Liver (tissue), 9 donors: ENCODE measurements around the gene HRH3. TPM values are rescaled to one million over a fixed set of nuclear protein-coding genes. Genes with fewer than 3 reads are reported as not detected.

ENCODE experiments used
- DNase-seq: peaks from one replicate; pipeline ENCODE4 v3.0.0-alpha.2; 2017; ENCODE audit warnings: low spot score
- H3K27ac ChIP-seq, 2 donors: one replicate each; pipeline ENCODE4 v1.7.0; 2013; ENCODE audit warnings: inconsistent platforms in 2 of 2, low read length in 2 of 2, control low read depth in 1 of 2, low read depth in 1 of 2, mild to moderate bottlenecking in 1 of 2
- H3K27me3 ChIP-seq, 4 donors: one replicate each; pipeline versions ENCODE4 v1.6.1 to v1.7.0; 2013; ENCODE audit warnings: low read length in 3 of 4, inconsistent platforms in 1 of 4, mild to moderate bottlenecking in 1 of 4, moderate library complexity in 1 of 4; ENCODE audit not compliant: control insufficient read depth in 4 of 4, insufficient read depth in 4 of 4
- H3K36me3 ChIP-seq, 4 donors: one replicate each; pipeline versions ENCODE4 v1.6.1 to v1.7.0; 2013; ENCODE audit warnings: low read length in 3 of 4, mild to moderate bottlenecking in 3 of 4, low read depth in 1 of 4, moderate library complexity in 1 of 4; ENCODE audit not compliant: control insufficient read depth in 4 of 4, insufficient read depth in 3 of 4
- H3K4me1 ChIP-seq, 4 donors: one replicate each; pipeline versions ENCODE4 v1.6.1 to v1.7.0; 2013; ENCODE audit warnings: low read length in 3 of 4, mild to moderate bottlenecking in 3 of 4, moderate library complexity in 1 of 4; ENCODE audit not compliant: control insufficient read depth in 4 of 4, insufficient read depth in 4 of 4
- H3K4me3 ChIP-seq, 3 donors: one replicate each; pipeline versions ENCODE4 v1.6.1 to v1.7.0; 2013; ENCODE audit warnings: low read length in 3 of 3, control low read depth in 1 of 3, low read depth in 1 of 3, mild to moderate bottlenecking in 1 of 3
- H3K9ac ChIP-seq, 2 donors: one replicate each; pipeline ENCODE4 v1.7.0; 2013; ENCODE audit warnings: low read length in 2 of 2, mild to moderate bottlenecking in 2 of 2, moderate library complexity in 2 of 2, control low read depth in 1 of 2, low read depth in 1 of 2
- H3K9me3 ChIP-seq, 4 donors: one replicate each; pipeline versions ENCODE4 v1.6.1 to v1.7.0; 2013; ENCODE audit warnings: low read length in 3 of 4; ENCODE audit not compliant: control insufficient read depth in 4 of 4
- ATF3 ChIP-seq: IDR thresholded peaks from 2 replicates; pipeline ENCODE4 v1.6.1; 2016; ENCODE audit warnings: antibody characterized with exemption
- CTCF ChIP-seq: fragments of 150-350 bp; IDR thresholded peaks from 2 replicates; pipeline ENCODE4 v1.5.1; 2017; ENCODE audit warnings: improper control_type of control experiment, low read depth, low read length; ENCODE audit not compliant: missing input control
- EGR1 ChIP-seq, 2 donors: IDR thresholded peaks; 2 replicates each; pipeline ENCODE4 v1.6.1; 2016 to 2018; ENCODE audit warnings: antibody characterized with exemption in 2 of 2, low read depth in 2 of 2
- FOXA1 ChIP-seq: IDR thresholded peaks from 2 replicates; pipeline ENCODE4 v1.6.1; 2016; ENCODE audit warnings: antibody characterized with exemption
- FOXA2 ChIP-seq: IDR thresholded peaks from 2 replicates; pipeline ENCODE4 v1.6.1; 2016; ENCODE audit warnings: antibody characterized with exemption
- GABPA ChIP-seq, 2 donors: IDR thresholded peaks in 1 of 2; conservative IDR thresholded peaks in 1 of 2; 2 replicates each; pipeline ENCODE4 v1.6.1; 2016; ENCODE audit warnings: antibody characterized with exemption in 2 of 2, mild to moderate bottlenecking in 1 of 2, moderate library complexity in 1 of 2
- HNF4A ChIP-seq, 2 donors: conservative IDR thresholded peaks; 2 replicates each; pipeline ENCODE4 v1.6.1; 2016; ENCODE audit warnings: antibody characterized with exemption in 2 of 2, mild to moderate bottlenecking in 2 of 2
- HNF4G ChIP-seq: IDR thresholded peaks from 2 replicates; pipeline ENCODE4 v1.6.1; 2016; ENCODE audit warnings: antibody characterized with exemption
- JUND ChIP-seq, 2 donors: IDR thresholded peaks; 2 replicates each; pipeline ENCODE4 v1.6.1; 2016; ENCODE audit warnings: antibody characterized with exemption in 2 of 2
- MAX ChIP-seq: IDR thresholded peaks from 2 replicates; pipeline ENCODE4 v1.6.1; 2016; ENCODE audit warnings: antibody characterized with exemption
- NR2F2 ChIP-seq: IDR thresholded peaks from 2 replicates; pipeline ENCODE4 v1.6.1; 2016; ENCODE audit warnings: antibody characterized with exemption
- RAD21 ChIP-seq, 2 donors: IDR thresholded peaks; 2 replicates each; pipeline ENCODE4 v1.6.1; 2016; ENCODE audit warnings: antibody characterized with exemption in 2 of 2, mild to moderate bottlenecking in 2 of 2
- REST ChIP-seq: IDR thresholded peaks from 2 replicates; pipeline ENCODE4 v1.6.1; 2016; ENCODE audit warnings: antibody characterized with exemption, mild to moderate bottlenecking
- RXRA ChIP-seq, 2 donors: IDR thresholded peaks; 2 replicates each; pipeline ENCODE4 v1.6.1; 2017 to 2018; ENCODE audit warnings: antibody characterized with exemption in 2 of 2, mild to moderate bottlenecking in 1 of 2
- SP1 ChIP-seq: IDR thresholded peaks from 2 replicates; pipeline ENCODE4 v1.6.1; 2018; ENCODE audit warnings: antibody characterized with exemption, mild to moderate bottlenecking
- TAF1 ChIP-seq: conservative IDR thresholded peaks from 2 replicates; pipeline ENCODE4 v1.6.1; 2016; ENCODE audit warnings: antibody characterized with exemption, mild to moderate bottlenecking
- YY1 ChIP-seq: IDR thresholded peaks from 2 replicates; pipeline ENCODE4 v1.6.1; 2016; ENCODE audit warnings: antibody characterized with exemption, mild to moderate bottlenecking
- ZBTB33 ChIP-seq: IDR thresholded peaks from 2 replicates; pipeline ENCODE4 v1.6.1; 2016; ENCODE audit warnings: antibody characterized with exemption
- WGBS: extraction: QIAGEN DNeasy Blood & Tissue Kit; methylation state at CpG from one replicate; pipeline ENCODE4 v1.1.7; 2013; 5-methylcytosine and 5-hydroxymethylcytosine counted together
- polyA plus RNA-seq, 2 donors: library from polyadenylated mRNA; stranded (reverse) in 1 of 2; unstranded in 1 of 2; fragments of 200-250 nt in 1 of 2; fragments of >200 nt in 1 of 2; fragmentation: Nextera tagmentation in 1 of 2; extraction: Ambion mirVana in 1 of 2; gene quantifications; one replicate each; pipeline versions ENCODE4 v1.2.1 to v1.2.3, GENCODE V29; 2013 to 2015
- total RNA-seq, 2 donors: library from RNA; depleted of rRNA; stranded (reverse); fragments of >200 nt; gene quantifications; one replicate each; pipeline ENCODE4 v1.2.3, GENCODE V29; 2014
- donor health status: healthy.
- donor health status: healthy.
- donor health status: healthy.
- donor health status: healthy.
- donor health status: healthy.

HRH3 gene
- total and polyA plus RNA-seq, 4 donors: not detected

GRCh38 chr20:62266851-62267250 lies 46.8 kb upstream of the HRH3 start:
- Histone ChIP-seq H3K27ac (no peak overlapping the region), H3K4me1 (peaks cover 0 to 6% (median 0%) of the 10 kb centered on the region in 4 donors), H3K9ac (no peak overlapping the region), H3K36me3 (peaks cover 2 to 38% (median 17%) of the 10 kb centered on the region in 4 donors), H3K4me3 (no peak overlapping the region), H3K9me3 (no peaks in the 10 kb centered on the region), H3K27me3 (no peaks in the 10 kb centered on the region)
- no peak for TF ChIP-seq FOXA1
- no peak for TF ChIP-seq YY1
- TF ChIP-seq SP1: no peak
- no peak for TF ChIP-seq GABPA (IDR thresholded peaks at IDR 0.05 in 1 of 2, conservative IDR thresholded peaks at IDR 0.05 in 1 of 2)
- no peak for TF ChIP-seq CTCF
- TF ChIP-seq HNF4G: no peak
- TF ChIP-seq REST: no peak
- TF ChIP-seq NR2F2: no peak
- TF ChIP-seq EGR1 (IDR thresholded peaks at IDR 0.05; ENCODE audit: low read depth in 2 of 2): no peak
- no peak for TF ChIP-seq FOXA2
- TF ChIP-seq MAX: no peak
- no peak for DNase-seq
- 96% methylated on average over 13 of the region's 13 CpGs for WGBS

- Histone ChIP-seq H3K27ac (no peak overlapping the region), H3K4me3 (no peak overlapping the region), H3K27me3 (no peaks in the 10 kb centered on the region), H3K9me3 (no peaks in the 10 kb centered on the region), H3K9ac (no peak overlapping the region), H3K36me3 (peaks cover 0 to 35% (median 17%) of the 10 kb centered on the region in 4 donors), H3K4me1 (peaks cover 0 to 6% (median 0%) of the 10 kb centered on the region in 4 donors)
- DNase-seq: no peak
- TF ChIP-seq CTCF (no peak), TAF1 (no peak), YY1 (no peak), REST (no peak), FOXA1 (no peak), JUND (IDR thresholded peaks at IDR 0.05) (no peak), HNF4A (conservative IDR thresholded peaks at IDR 0.05) (no peak), RXRA (IDR thresholded peaks at IDR 0.05) (no peak), EGR1 (IDR thresholded peaks at IDR 0.05; ENCODE audit: low read depth in 2 of 2) (no peak), ATF3 (no peak), FOXA2 (no peak), RAD21 (IDR thresholded peaks at IDR 0.05) (no peak), SP1 (no peak), HNF4G (no peak), ZBTB33 (no peak), GABPA (IDR thresholded peaks at IDR 0.05 in 1 of 2, conservative IDR thresholded peaks at IDR 0.05 in 1 of 2) (no peak)
- 95% methylated on average over 10 of the region's 10 CpGs for WGBS
Measured at GRCh38 chr20:62266340-62266739, 46.3 kb upstream of the HRH3 start.
